A549 (cell line): Measurements from ENCODE around the gene LRP1.

ENCODE experiments used
- CTCF ChIP-seq: fragments of >200 bp; sonication (Bioruptor Twin); formaldehyde crosslinking; IDR thresholded peaks from 3 replicates; pipeline ENCODE4 v1.5.1; 2016
- KDM1A ChIP-seq: fragments of 200-600 bp; sonication (generic); IDR thresholded peaks from 2 replicates; pipeline ENCODE4 v1.6.1; 2016; ENCODE audit warnings: low read depth, mild to moderate bottlenecking
- KDM5A ChIP-seq: fragments of 200-600 bp; sonication (generic); IDR thresholded peaks from 2 replicates; pipeline ENCODE4 v1.6.1; 2016; ENCODE audit warnings: antibody characterized with exemption, mild to moderate bottlenecking
- POLR2A ChIP-seq: IDR thresholded peaks from 2 replicates; pipeline ENCODE4 v1.6.1; 2012; ENCODE audit warnings: mild to moderate bottlenecking, low read length
- ZC3H11A ChIP-seq: fragments of 450-650 bp; IDR thresholded peaks from 2 replicates; pipeline ENCODE4 v1.6.1; 2014; ENCODE audit warnings: antibody characterized with exemption, mild to moderate bottlenecking

GRCh38 chr12:57241402-57242310 is 113.4 kb downstream of the LRP1 start:
- no peak for TF ChIP-seq ZC3H11A
- TF ChIP-seq KDM1A = no peak
- no peak for TF ChIP-seq POLR2A
- TF ChIP-seq KDM5A = no peak
- TF ChIP-seq CTCF = no peak
